Gastroesophageal sphincter (tissue), 4 donors: ENCODE measurements around the gene PTGES2. TPM values are rescaled to one million over a fixed set of nuclear protein-coding genes. Genes with fewer than 3 reads are reported as not detected.

ENCODE experiments used
- ATAC-seq: fragments of 150-250 bp; one replicate; pipeline ENCODE4 v1.9.1; 2016; ENCODE audit warnings: mild to moderate bottlenecking, moderate library complexity
- H3K27ac ChIP-seq, 4 donors: fragments of 200-600 bp; sonication (generic) in 3 of 4; 1 replicate in 3 of 4; 2 replicates in 1 of 4; pipeline ENCODE4 v1.5.1; 2016 to 2019
- H3K27me3 ChIP-seq: fragments of 200-600 bp; sonication (generic); one replicate; pipeline ENCODE4 v1.5.1; 2019
- H3K36me3 ChIP-seq, 2 donors: fragments of 200-600 bp; sonication (generic); one replicate each; pipeline ENCODE4 v1.5.1; 2019; ENCODE audit warnings: control low read depth in 1 of 2
- H3K4me1 ChIP-seq, 3 donors: fragments of 200-600 bp; sonication (generic); 1 replicate in 2 of 3; 2 replicates in 1 of 3; pipeline ENCODE4 v1.5.1; 2016 to 2019; ENCODE audit warnings: control low read depth in 2 of 3
- H3K4me3 ChIP-seq, 2 donors: fragments of 200-600 bp; sonication (generic); one replicate each; pipeline ENCODE4 v1.5.1; 2019; ENCODE audit warnings: mild to moderate bottlenecking in 1 of 2, moderate library complexity in 1 of 2
- H3K9me3 ChIP-seq, 3 donors: fragments of 200-600 bp; sonication (generic); one replicate each; pipeline ENCODE4 v1.5.1; 2017 to 2019; ENCODE audit warnings: control low read depth in 2 of 3
- EP300 ChIP-seq: sonication (generic); formaldehyde crosslinking; IDR thresholded peaks from one replicate; pipeline ENCODE4 v1.6.1; 2017; ENCODE audit warnings: antibody characterized with exemption, mild to moderate bottlenecking
- POLR2A ChIP-seq, 2 donors: fragments of 450-650 bp; IDR thresholded peaks; one replicate each; pipeline ENCODE4 v1.6.1; 2017; ENCODE audit warnings: antibody characterized with exemption in 2 of 2, mild to moderate bottlenecking in 2 of 2, moderate library complexity in 1 of 2
- POLR2AphosphoS5 ChIP-seq: sonication (generic); formaldehyde crosslinking; IDR thresholded peaks from one replicate; pipeline ENCODE4 v1.6.1; 2017; ENCODE audit warnings: antibody characterized with exemption
- WGBS, 2 donors: methylation state at CpG; one replicate each; pipeline ENCODE4 v1.1.5; 2018; ENCODE audit warnings: low coverage in 1 of 2; 5-methylcytosine and 5-hydroxymethylcytosine counted together
- total RNA-seq, 4 donors: library from RNA; depleted of rRNA; stranded (reverse); fragments of >200 nt; gene quantifications; one replicate each; pipeline ENCODE4 v1.1.0, GENCODE V29; 2016
- TF ChIP-seq, protein P1 (sequence below), 4 experiments: fragments of 200-600 bp in 2 of 4; fragments of 450-650 bp in 2 of 4; sonication (generic) in 1 of 4; IDR thresholded peaks; one replicate each; pipeline ENCODE4 v1.5.1; 2017 to 2019; ENCODE audit warnings: antibody characterized with exemption in 4 of 4, mild to moderate bottlenecking in 2 of 4, moderate library complexity in 2 of 4

The PTGES2 gene
- total RNA-seq, 4 donors from 2014 or later, result 46.1 to 85.8 (median 57.5) TPM

DNA sequence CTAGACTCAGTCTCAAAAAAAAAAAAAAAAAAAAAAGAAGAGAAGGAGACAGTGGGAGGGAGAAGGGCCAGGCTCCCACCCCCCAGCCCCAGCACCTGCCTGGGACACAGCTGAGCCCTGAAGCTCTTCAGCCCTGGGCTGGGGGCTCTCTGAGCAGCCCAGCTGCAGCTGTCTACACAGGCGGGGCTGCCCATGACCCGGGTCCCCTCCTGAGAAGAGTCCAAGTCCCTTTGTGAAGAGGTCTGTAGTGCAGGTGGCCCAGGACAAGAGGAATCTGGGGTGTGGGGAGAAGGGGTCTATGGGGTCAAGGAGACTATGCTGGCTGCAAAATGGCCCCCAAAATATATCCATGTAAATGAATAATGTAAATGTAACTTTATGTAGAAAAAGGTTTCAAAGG, 15.1 kb upstream of the PTGES2 start:
- no peak for ATAC-seq
- 83% methylated on average over 1 of the region's 2 CpGs; no CpG with 5 or more reads in 1 of the 2 donors for WGBS, 2 donors
- Histone ChIP-seq H3K27ac (no peak overlapping the region), H3K4me1 (no peaks in the 10 kb centered on the region), H3K4me3 (no peak overlapping the region), H3K27me3 (no peaks in the 10 kb centered on the region), H3K36me3 (no peaks in the 10 kb centered on the region), H3K9me3 (no peaks in the 10 kb centered on the region)
- TF ChIP-seq POLR2AphosphoS5, result no peak
- TF ChIP-seq POLR2A (IDR thresholded peaks at IDR 0.05), result no peak
- TF ChIP-seq EP300, result no peak

GRCh38 chr9:128142061-128142460, 14.5 kb upstream of the PTGES2 start:
- 20% methylated on average over 1 of the region's 4 CpGs; no CpG with 5 or more reads in 1 of the 2 donors for WGBS, 2 donors
- H3K27ac ChIP-seq, result no peak overlapping the region
- no peaks in the 10 kb centered on the region for H3K4me1 ChIP-seq
- no peak overlapping the region for H3K4me3 ChIP-seq
- no peaks in the 10 kb centered on the region for H3K36me3 ChIP-seq
- H3K9me3 ChIP-seq, result no peaks in the 10 kb centered on the region
- ATAC-seq, result peak; percentile 16
- H3K27me3 ChIP-seq, result no peaks in the 10 kb centered on the region
- TF ChIP-seq POLR2AphosphoS5, result no peak
- TF ChIP-seq, protein P1, sequence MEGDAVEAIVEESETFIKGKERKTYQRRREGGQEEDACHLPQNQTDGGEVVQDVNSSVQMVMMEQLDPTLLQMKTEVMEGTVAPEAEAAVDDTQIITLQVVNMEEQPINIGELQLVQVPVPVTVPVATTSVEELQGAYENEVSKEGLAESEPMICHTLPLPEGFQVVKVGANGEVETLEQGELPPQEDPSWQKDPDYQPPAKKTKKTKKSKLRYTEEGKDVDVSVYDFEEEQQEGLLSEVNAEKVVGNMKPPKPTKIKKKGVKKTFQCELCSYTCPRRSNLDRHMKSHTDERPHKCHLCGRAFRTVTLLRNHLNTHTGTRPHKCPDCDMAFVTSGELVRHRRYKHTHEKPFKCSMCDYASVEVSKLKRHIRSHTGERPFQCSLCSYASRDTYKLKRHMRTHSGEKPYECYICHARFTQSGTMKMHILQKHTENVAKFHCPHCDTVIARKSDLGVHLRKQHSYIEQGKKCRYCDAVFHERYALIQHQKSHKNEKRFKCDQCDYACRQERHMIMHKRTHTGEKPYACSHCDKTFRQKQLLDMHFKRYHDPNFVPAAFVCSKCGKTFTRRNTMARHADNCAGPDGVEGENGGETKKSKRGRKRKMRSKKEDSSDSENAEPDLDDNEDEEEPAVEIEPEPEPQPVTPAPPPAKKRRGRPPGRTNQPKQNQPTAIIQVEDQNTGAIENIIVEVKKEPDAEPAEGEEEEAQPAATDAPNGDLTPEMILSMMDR (IDR thresholded peaks at IDR 0.05), result no peak
- no peak for TF ChIP-seq EP300
- TF ChIP-seq POLR2A (IDR thresholded peaks at IDR 0.05), result no peak

- no CpG with 5 or more reads among the region's 3 CpGs for WGBS, 2 donors
- no peaks in the 10 kb centered on the region for H3K36me3 ChIP-seq
- H3K27me3 ChIP-seq, result no peaks in the 10 kb centered on the region
- TF ChIP-seq POLR2A (IDR thresholded peaks at IDR 0.05), result no peak
- no peak for TF ChIP-seq EP300
- TF ChIP-seq POLR2AphosphoS5, result no peak
- H3K4me3 ChIP-seq, result no peak overlapping the region
- peak; percentile 7 for ATAC-seq
- H3K9me3 ChIP-seq, result no peaks in the 10 kb centered on the region
- no peak overlapping the region for H3K27ac ChIP-seq
- no peaks in the 10 kb centered on the region for H3K4me1 ChIP-seq
Measured at GRCh38 chr9:128141604-128142003, 14.1 kb upstream of the PTGES2 start.

- Histone ChIP-seq H3K36me3 (no peaks in the 10 kb centered on the region), H3K27ac (no peak overlapping the region), H3K4me1 (no peaks in the 10 kb centered on the region), H3K9me3 (no peaks in the 10 kb centered on the region), H3K27me3 (no peaks in the 10 kb centered on the region), H3K4me3 (no peak overlapping the region)
- no peak for ATAC-seq
- WGBS, 2 donors, result 67 to 70% methylated on average over 1 of the region's 16 CpGs
- no peak for TF ChIP-seq POLR2AphosphoS5
- TF ChIP-seq, protein P1 (IDR thresholded peaks at IDR 0.05), result no peak
- TF ChIP-seq POLR2A (IDR thresholded peaks at IDR 0.05), result no peak
- TF ChIP-seq EP300, result no peak
Measured at GRCh38 chr9:128139621-128140020, 12.1 kb upstream of the PTGES2 start.

- TF ChIP-seq POLR2AphosphoS5 (no peak), EP300 (no peak), POLR2A (IDR thresholded peaks at IDR 0.05) (no peak)
- TF ChIP-seq, protein P1 (IDR thresholded peaks at IDR 0.05), result no peak
- Histone ChIP-seq H3K9me3 (peaks cover 0 to 6% (median 0%) of the 10 kb centered on the region in 3 donors), H3K27me3 (peaks cover 4% of the 10 kb centered on the region), H3K36me3 (no peaks in the 10 kb centered on the region), H3K27ac (no peak overlapping the region), H3K4me1 (no peaks in the 10 kb centered on the region), H3K4me3 (no peak overlapping the region)
- WGBS, 2 donors, result no CpG with 5 or more reads among the region's 3 CpGs
- no peak for ATAC-seq
Measured at GRCh38 chr9:128138001-128138400, 10.5 kb upstream of the PTGES2 start.
